Upper lobe of right lung (tissue), 1 donor: ENCODE results near the gene ITGAX. TPM values are rescaled to one million over a fixed set of nuclear protein-coding genes. Genes with fewer than 3 reads are reported as not detected.

Source experiments
- ATAC-seq: fragments of 200-7000 bp; cut with Tn5 transposase; one replicate; pipeline ENCODE4 v1.9.1; 2020; ENCODE audit warnings: mild to moderate bottlenecking, moderate library complexity
- DNase-seq: peaks from one replicate; pipeline ENCODE4 v3.0.0-alpha.2; 2020
- H3K27ac ChIP-seq: fragments of 200-600 bp; one replicate; pipeline ENCODE4 v1.8.0; 2022
- H3K27me3 ChIP-seq: fragments of 200-600 bp; one replicate; pipeline ENCODE4 v1.8.0; 2022; ENCODE audit warnings: mild to moderate bottlenecking
- H3K36me3 ChIP-seq: fragments of 200-600 bp; one replicate; pipeline ENCODE4 v1.8.0; 2022
- H3K4me1 ChIP-seq: fragments of 200-600 bp; one replicate; pipeline ENCODE4 v1.8.0; 2022
- H3K4me3 ChIP-seq: fragments of 200-600 bp; one replicate; pipeline ENCODE4 v1.8.0; 2022; ENCODE audit warnings: mild to moderate bottlenecking
- H3K9me3 ChIP-seq: fragments of 200-600 bp; one replicate; pipeline ENCODE4 v1.8.0; 2022
- CTCF ChIP-seq: fragments of 200-600 bp; IDR thresholded peaks from one replicate; pipeline ENCODE4 v1.8.0; 2022; ENCODE audit warnings: antibody characterized with exemption
- intact Hi-C: fragments of 100-400 bp; cut with DNase I; formaldehyde crosslinking; loops from one replicate; pipeline ENCODE4 v1.11.0; 2022
- total RNA-seq: library from RNA; stranded (reverse); fragmentation: NEBNext Ultra II Directional; extraction: Animal tissue kit (Norgen Biotek cat#: 25700); gene quantifications from one replicate; pipeline ENCODE4 v1.2.1, GENCODE V29; 2021
- donor health status: DM: no; HTN: yes; CAD: no; lungs with severe emphysema.

The ITGAX gene
- total RNA-seq, 1 donor from 2014 or later = 184 TPM

GRCh38 chr16:31423801-31424200 lies 68.8 kb downstream of the ITGAX start:
- DNase-seq (peak; percentile 56), ATAC-seq (no peak)
- H3K9me3 ChIP-seq = no peaks in the 10 kb centered on the region

DNA sequence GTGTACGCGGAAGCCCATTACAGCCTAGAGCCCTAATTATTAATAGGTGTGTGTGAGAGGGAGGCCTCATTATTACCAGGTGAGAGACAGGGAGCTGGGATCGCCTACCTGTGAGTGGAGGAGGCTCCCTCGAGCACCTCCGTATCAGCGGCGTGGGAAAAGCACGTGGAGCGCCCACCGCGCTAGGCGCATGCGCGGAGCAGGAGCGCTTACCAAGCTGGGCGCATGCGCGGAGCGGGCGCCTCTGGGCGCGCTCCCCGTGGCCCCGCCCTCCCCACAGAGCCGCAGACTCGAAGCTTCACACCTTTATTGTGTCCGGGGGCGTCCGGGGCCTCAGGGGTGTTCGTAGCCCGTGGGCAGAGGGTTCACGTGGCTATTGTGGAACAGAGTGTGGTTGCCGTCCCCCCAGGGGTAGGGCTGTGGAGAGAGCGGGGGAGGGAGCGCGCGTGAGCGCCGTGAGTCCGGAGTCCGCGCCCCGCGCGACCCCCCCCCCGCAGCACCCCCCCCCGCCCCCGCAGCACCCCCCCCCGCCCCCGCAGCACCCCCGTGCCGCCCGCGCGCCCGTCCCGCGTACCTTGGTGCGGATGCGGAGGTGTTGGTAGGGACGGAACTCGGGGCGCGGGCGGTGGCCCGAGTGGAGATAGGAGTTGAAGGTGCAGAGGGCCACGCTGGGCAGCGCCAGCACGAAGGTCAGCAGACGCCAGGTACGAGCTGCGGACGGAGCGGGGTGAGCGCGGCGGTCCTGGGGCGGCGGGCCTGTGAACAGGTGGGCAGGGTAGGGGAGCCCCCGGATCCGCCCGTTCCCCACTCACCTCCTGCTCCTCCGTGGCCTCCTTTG lies 72.7 kb downstream of the ITGAX start:
- peak; percentile 80 for ATAC-seq
- DNase-seq = peak; percentile 81
- H3K4me1 ChIP-seq = peaks cover 4% of the 10 kb centered on the region
- H3K27ac ChIP-seq = no peak overlapping the region
- no peaks in the 10 kb centered on the region for H3K36me3 ChIP-seq
- no peaks in the 10 kb centered on the region for H3K9me3 ChIP-seq
- H3K27me3 ChIP-seq = no peaks in the 10 kb centered on the region
- TF ChIP-seq CTCF = no peak
- H3K4me3 ChIP-seq = peak overlapping the region; percentile 41
- intact Hi-C loops = no loop called here

More at GRCh38 chr16:31423801-31424200, 68.8 kb downstream of the ITGAX start:
- Histone ChIP-seq H3K27ac (no peak overlapping the region), H3K27me3 (no peaks in the 10 kb centered on the region), H3K4me1 (peaks cover 4% of the 10 kb centered on the region), H3K4me3 (no peak overlapping the region), H3K36me3 (no peaks in the 10 kb centered on the region)
- TF ChIP-seq CTCF = no peak
- intact Hi-C loops = no loop called here

DNA sequence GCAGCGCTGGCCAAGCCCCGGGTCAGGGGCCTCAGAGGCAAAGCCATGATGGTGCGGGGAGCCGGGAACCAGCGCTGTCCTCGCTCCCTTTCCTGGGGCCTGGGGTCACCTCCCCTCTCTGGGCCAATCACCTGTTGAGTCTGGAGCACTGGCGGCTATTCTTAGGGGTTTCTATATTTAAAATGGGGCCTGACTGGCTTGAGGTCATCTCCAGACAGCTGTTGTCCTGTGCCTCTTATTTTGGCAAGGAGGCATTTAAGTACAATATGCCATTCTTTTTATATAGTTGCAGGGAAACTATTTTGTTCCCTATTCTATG lies 73.3 kb downstream of the ITGAX start, which contains the start of gene COX6A2:
TSS of gene COX6A2 (minus strand) at position 82 of the 319 bp plus-strand sequence. CDS start at position 47, 35 bp downstream.
- DNase-seq (peak; percentile 40), ATAC-seq (no peak)
- Histone ChIP-seq H3K4me3 (peak within 1 kb of the TSS; percentile 41), H3K4me1 (peaks cover 4% of the 10 kb centered on the region), H3K27ac (no peak within 1 kb of the TSS), H3K36me3 (no peaks in the 10 kb centered on the region), H3K9me3 (no peaks in the 10 kb centered on the region), H3K27me3 (no peaks in the 10 kb centered on the region)
- intact Hi-C loops = no loop called here
- TF ChIP-seq CTCF = no peak

- DNase-seq (no peak), ATAC-seq (no peak)
- no peaks in the 10 kb centered on the region for H3K36me3 ChIP-seq
- peaks cover 4% of the 10 kb centered on the region for H3K4me1 ChIP-seq
- intact Hi-C loops = no loop called here
- no peaks in the 10 kb centered on the region for H3K9me3 ChIP-seq
- H3K4me3 ChIP-seq = no peak overlapping the region
- no peak for TF ChIP-seq CTCF
- H3K27me3 ChIP-seq = no peaks in the 10 kb centered on the region
- H3K27ac ChIP-seq = no peak overlapping the region
These were observed 73.8 kb downstream of the ITGAX start for GRCh38 chr16:31428638-31429247.

- no peak overlapping the region for H3K27ac ChIP-seq
- DNase-seq = no peak
- no peak for ATAC-seq
- intact Hi-C loops = no loop called here
- peaks cover 4% of the 10 kb centered on the region for H3K4me1 ChIP-seq
- no peaks in the 10 kb centered on the region for H3K36me3 ChIP-seq
- no peak for TF ChIP-seq CTCF
- H3K9me3 ChIP-seq = no peaks in the 10 kb centered on the region
- H3K27me3 ChIP-seq = no peaks in the 10 kb centered on the region
- H3K4me3 ChIP-seq = no peak overlapping the region
These were observed 74.3 kb downstream of the ITGAX start for GRCh38 chr16:31429314-31429713.
